Peyer's patch (tissue), 4 donors: ENCODE measurements around the gene HDHD2.

Source experiments
- CTCF ChIP-seq, 6 experiments: fragments of 450-650 bp in 4 of 6; fragments of 200-600 bp in 2 of 6; sonication (generic) in 1 of 6; IDR thresholded peaks; one replicate each; pipeline ENCODE4 v1.5.1; 2017 to 2019; ENCODE audit warnings: antibody characterized with exemption in 6 of 6, mild to moderate bottlenecking in 3 of 6, moderate library complexity in 1 of 6
- POLR2A ChIP-seq, 2 donors: fragments of 450-650 bp; IDR thresholded peaks; one replicate each; pipeline ENCODE4 v1.5.1; 2017; ENCODE audit warnings: antibody characterized with exemption in 2 of 2, mild to moderate bottlenecking in 2 of 2, moderate library complexity in 2 of 2

- TF ChIP-seq CTCF (IDR thresholded peaks at IDR 0.05): no peak
- TF ChIP-seq POLR2A (IDR thresholded peaks at IDR 0.05): no peak
These were observed 34.2 kb upstream of the HDHD2 start for GRCh38 chr18:47184419-47185050.
